Stimulated activated naive CD8-positive, alpha-beta T cell treated with anti-CD3 and anti-CD28 coated beads, Interleukin-15, amount 100 ng/mL, for 72 hours (primary cell): Measurements from ENCODE around the gene MARK3.
"Not testable (repeated sequence)": the region's sequence is repeated elsewhere in the genome, so short reads cannot be mapped to it uniquely, and the experiment has no call there.

Experiments used
- ATAC-seq: fragments of 150-1000 bp; cut with Tn5 transposase; 2 replicates; pipeline ENCODE4 v1.10.0; 2021; ENCODE audit warnings: mild to moderate bottlenecking, moderate library complexity
- DNase-seq, 2 donors: peaks; one replicate each; pipeline ENCODE4 v3.0.0; 2021 to 2022
- H3K27ac Mint-ChIP-seq, 2 donors: one replicate each; pipeline ENCODE4 v1.8.0; 2022; ENCODE audit warnings: mild to moderate bottlenecking in 2 of 2, mixed read lengths in 2 of 2, moderate library complexity in 2 of 2
- H3K27me3 Mint-ChIP-seq: one replicate; pipeline ENCODE4 v1.8.0; 2022; ENCODE audit warnings: mixed read lengths
- H3K4me1 Mint-ChIP-seq: one replicate; pipeline ENCODE4 v1.8.0; 2022; ENCODE audit warnings: mild to moderate bottlenecking, mixed read lengths
- H3K4me3 Mint-ChIP-seq, 2 donors: one replicate each; pipeline ENCODE4 v1.8.0; 2022; ENCODE audit warnings: mild to moderate bottlenecking in 2 of 2, mixed read lengths in 2 of 2, moderate library complexity in 1 of 2
- H3K9me3 Mint-ChIP-seq, 2 donors: one replicate each; pipeline ENCODE4 v1.8.0; 2022; ENCODE audit warnings: mixed read lengths in 2 of 2

The MARK3 gene

DNA sequence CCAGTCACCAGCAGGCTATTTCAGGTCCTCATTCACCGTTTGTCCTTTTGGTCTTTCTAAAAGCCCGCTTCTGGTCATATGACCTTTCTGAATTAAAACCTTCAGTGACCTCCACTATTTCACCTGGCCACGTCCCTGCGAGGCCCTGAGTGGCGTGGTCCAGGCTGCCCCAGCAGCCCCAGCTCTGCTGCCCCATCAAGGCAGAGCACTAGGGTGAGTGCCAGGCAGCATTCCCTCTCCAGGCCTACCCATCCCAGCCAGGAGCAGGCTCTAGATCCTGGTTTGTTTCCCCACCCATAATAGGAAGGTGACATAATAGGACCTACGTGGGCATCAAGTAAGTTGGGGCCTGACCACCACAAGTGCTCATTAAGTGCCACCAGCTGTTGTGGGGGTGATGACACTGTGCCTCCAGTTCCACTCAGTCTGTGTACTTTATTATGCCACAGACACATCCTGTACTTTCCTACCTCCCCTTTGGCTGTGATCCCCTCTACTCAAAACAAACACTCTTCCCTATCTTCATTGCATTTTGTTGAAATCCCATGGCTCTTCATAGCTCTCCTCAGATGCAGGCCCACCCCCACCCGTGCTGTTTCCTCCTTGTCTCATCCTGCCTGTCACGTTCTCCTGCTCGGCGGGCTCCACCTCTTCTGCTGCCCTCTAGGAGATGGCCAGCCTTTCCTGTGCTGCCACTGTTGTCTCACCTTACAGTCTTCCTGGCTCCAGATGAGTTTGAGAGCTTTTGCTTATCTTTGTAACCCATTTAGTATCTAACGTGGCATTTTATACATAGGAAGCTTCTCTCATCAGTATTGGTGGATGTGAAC, 116.0 kb downstream of the MARK3 start:
- Mint-ChIP-seq H3K4me3 (no peak overlapping the region), H3K4me1 (peaks cover 10% of the 10 kb centered on the region), H3K9me3 (no peaks in the 10 kb centered on the region), H3K27me3 (no peaks in the 10 kb centered on the region), H3K27ac (peak overlapping the region in 1 of 2 donors; percentile 77)
- DNase-seq (no peak), ATAC-seq (no peak)

DNA sequence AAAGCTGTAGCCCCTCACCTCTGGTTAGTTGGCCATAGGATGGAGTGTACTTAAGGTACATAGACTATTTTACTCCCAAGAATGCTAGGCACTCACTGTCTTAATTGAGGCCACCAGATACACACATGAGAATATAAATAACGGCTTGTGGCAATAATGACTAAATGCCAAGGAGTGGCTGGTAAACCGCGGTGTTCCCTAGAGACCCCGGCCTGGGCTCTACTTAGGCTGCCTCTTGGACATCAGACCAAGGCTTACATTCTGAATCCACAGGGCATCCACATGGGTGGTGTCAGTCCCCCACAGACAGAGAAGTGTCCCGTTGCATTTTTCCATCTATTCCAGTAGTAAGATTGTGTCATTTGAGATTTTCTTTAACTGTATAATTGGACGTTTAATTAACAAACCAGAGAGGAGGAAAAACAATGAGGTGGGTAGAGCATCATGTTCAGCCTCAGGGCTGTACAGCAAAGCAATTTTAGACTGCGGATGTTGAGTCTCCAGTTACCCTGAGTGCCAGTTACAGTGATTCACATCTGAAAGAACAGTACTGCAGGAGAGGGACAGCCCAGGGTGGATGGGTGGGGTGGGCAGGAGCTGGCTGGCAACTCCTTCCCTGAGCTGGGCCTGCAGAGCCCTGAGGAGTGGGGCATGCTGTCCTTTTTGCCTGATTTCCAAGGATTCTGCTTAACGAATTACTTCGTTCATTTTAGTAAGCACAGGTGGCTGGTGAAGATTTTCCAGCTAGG, 116.9 kb downstream of the MARK3 start:
- no peak overlapping the region for H3K4me3 Mint-ChIP-seq
- no peaks in the 10 kb centered on the region for H3K9me3 Mint-ChIP-seq
- DNase-seq (no peak), ATAC-seq (no peak)
- peaks cover 10% of the 10 kb centered on the region for H3K4me1 Mint-ChIP-seq
- H3K27ac Mint-ChIP-seq: peak overlapping the region in 1 of 2 donors; percentile 77
- no peaks in the 10 kb centered on the region for H3K27me3 Mint-ChIP-seq

DNA sequence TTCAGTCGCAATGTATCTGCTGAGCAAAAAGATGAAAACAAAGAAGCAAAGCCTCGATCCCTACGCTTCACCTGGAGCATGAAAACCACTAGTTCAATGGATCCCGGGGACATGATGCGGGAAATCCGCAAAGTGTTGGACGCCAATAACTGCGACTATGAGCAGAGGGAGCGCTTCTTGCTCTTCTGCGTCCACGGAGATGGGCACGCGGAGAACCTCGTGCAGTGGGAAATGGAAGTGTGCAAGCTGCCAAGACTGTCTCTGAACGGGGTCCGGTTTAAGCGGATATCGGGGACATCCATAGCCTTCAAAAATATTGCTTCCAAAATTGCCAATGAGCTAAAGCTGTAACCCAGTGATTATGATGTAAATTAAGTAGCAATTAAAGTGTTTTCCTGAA, 117.7 kb downstream of the MARK3 start:
- H3K4me1 Mint-ChIP-seq: peaks cover 10% of the 10 kb centered on the region
- no peaks in the 10 kb centered on the region for H3K27me3 Mint-ChIP-seq
- no peaks in the 10 kb centered on the region for H3K9me3 Mint-ChIP-seq
- DNase-seq (no peak), ATAC-seq (no peak)
- H3K4me3 Mint-ChIP-seq: no peak overlapping the region
- H3K27ac Mint-ChIP-seq: no peak overlapping the region

DNA sequence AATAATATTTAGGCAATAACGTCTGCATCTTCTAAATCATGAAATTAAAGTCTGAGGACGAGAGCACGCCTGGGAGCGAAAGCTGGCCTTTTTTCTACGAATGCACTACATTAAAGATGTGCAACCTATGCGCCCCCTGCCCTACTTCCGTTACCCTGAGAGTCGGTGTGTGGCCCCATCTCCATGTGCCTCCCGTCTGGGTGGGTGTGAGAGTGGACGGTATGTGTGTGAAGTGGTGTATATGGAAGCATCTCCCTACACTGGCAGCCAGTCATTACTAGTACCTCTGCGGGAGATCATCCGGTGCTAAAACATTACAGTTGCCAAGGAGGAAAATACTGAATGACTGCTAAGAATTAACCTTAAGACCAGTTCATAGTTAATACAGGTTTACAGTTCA, 118.1 kb downstream of the MARK3 start:
- Mint-ChIP-seq H3K4me1 (peaks cover 10% of the 10 kb centered on the region), H3K27me3 (no peaks in the 10 kb centered on the region), H3K9me3 (no peaks in the 10 kb centered on the region), H3K4me3 (no peak overlapping the region), H3K27ac (no peak overlapping the region)
- no peak for ATAC-seq
- no peak for DNase-seq

DNA sequence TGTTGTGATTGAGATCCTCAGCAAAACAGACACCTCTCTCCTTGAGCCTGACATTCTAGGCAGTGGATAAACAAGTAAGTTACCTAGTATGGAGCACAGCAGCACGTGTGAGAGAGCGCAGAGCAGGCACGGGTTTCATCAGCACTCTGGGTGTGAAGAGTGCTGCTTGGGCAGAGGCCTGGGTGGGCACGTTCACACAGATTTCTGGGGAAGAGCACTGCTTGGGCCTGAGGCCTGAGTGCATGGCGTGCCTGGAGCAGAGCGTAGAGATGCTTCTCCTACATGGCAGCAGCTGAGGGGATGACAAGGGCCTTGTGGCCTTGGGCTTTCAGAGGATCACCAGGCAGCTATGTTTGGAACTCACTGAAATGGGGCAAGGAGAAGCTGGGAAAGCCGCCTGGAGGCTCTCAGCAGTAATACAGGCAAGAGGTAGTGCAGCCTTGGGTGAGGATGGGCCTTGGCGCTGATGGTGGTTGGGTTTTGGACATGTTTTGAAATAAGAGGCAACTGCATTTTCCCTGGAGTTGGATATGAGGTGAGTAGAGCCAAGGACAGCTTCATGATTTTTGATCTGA, 119.9 kb downstream of the MARK3 start:
- Mint-ChIP-seq H3K4me1 (peaks cover 4% of the 10 kb centered on the region), H3K4me3 (no peak overlapping the region), H3K27ac (peak overlapping the region in 1 of 2 donors; percentile 72), H3K27me3 (no peaks in the 10 kb centered on the region), H3K9me3 (no peaks in the 10 kb centered on the region)
- DNase-seq: no peak
- ATAC-seq: no peak

DNA sequence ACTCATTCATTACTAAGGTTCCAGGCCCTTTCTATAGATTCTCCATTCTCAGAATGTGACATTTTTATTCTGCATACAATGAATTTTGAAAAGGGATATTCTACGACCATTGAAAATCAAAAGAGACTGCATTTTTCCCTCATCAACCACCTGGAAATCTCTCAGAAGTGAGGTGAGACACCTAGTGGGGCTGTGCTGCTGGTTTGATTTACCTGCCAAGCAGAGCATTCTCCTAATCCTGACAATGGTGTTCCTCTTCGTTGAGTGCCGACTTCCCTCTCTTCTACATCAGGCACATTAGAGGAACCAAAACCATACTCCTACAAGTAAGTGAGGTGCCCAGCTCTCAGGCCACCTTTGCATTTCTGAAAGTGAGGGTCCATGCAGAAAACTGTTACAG, 122.5 kb downstream of the MARK3 start:
- DNase-seq: no peak
- Mint-ChIP-seq H3K27me3 (no peaks in the 10 kb centered on the region), H3K27ac (no peak overlapping the region), H3K4me3 (no peak overlapping the region), H3K9me3 (no peaks in the 10 kb centered on the region), H3K4me1 (no peaks in the 10 kb centered on the region)
- ATAC-seq: no peak

DNA sequence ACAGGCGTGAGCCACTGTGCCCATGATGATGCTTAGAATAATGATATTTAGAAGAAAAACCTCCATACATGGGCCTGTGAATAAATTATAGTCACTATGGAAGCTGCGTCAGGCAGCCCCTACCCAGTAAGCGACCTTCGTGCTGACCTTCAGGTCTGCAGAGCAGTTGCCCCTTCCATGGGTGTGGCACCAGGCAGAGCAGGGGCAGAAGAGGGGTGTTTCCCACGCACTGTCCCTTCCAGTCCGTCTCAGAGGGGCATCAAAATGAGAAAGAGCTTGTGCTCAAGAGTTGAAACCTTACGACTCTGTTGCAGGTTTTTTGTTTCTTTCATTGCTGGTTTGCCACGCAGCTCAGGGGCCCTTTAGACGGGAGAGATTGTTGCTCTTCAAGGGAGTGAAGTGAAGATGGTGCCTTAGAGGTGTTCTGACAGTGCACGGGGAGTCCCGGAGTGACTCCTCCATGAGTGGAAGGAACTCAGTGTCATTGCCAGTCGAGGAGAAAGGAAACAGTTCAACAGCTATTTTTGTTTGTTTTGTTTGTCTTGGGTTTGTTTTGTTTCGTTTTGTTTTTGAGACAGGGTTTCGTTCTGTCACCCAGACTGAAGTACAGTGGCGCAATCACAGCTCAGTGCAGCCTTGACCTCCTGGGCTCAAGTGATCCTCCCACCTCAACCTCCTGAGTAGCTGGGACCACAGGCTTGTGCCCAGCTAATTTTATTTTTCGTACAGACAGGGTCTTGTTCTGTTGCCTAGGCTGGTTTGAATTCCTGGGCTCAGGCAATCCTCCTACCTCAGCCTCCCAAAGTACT, 123.5 kb downstream of the MARK3 start:
- no peaks in the 10 kb centered on the region for H3K27me3 Mint-ChIP-seq
- no peaks in the 10 kb centered on the region for H3K4me1 Mint-ChIP-seq
- H3K27ac Mint-ChIP-seq: no peak overlapping the region
- no peak for ATAC-seq
- no peak for DNase-seq
- H3K9me3 Mint-ChIP-seq: no peaks in the 10 kb centered on the region
- no peak overlapping the region for H3K4me3 Mint-ChIP-seq

DNA sequence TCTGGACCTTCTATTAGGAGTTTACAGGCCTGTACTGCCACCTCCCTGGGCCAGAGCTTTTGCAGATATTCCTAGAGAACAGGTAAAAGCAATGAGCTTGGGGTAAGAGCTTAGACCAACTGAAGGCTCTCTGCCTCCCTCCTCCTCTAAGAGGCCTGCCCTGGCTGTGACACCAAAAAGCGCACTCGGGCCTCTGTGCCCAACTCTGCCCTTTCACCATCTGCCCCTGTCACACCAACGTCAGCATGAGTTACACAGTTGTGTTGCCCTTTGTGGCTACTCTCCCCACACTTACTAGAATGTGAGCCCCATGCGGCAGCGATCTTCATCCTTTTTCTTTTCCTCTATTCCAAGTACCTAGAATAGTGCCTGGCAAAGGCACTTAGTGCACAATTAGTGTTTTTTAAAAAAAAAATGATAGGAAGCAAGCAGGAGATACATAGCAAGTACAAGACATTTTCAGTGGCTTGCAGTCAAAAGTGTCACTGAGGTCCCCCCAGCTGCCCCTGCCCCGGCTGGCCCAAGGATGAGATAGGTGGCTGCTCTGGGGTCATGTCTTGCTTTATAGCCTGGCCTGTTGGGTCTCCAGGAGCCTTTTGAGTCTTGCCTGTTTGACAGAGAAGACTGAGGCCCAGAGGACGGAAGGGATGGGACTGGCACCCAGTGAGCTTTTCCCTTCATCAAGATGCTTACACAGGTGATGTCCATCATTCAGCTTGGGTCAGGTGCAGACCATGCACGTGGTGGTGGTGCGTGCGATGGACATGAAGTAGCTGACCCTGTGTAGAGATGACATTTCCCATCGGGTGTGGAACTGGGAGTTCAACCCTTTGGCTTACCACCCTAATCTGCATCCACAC, 124.9 kb downstream of the MARK3 start:
- ATAC-seq (no peak), DNase-seq (no peak)
- Mint-ChIP-seq H3K9me3 (no peaks in the 10 kb centered on the region), H3K4me3 (no peak overlapping the region), H3K27me3 (no peaks in the 10 kb centered on the region), H3K4me1 (no peaks in the 10 kb centered on the region), H3K27ac (peak overlapping the region; percentile 17 to 60)

DNA sequence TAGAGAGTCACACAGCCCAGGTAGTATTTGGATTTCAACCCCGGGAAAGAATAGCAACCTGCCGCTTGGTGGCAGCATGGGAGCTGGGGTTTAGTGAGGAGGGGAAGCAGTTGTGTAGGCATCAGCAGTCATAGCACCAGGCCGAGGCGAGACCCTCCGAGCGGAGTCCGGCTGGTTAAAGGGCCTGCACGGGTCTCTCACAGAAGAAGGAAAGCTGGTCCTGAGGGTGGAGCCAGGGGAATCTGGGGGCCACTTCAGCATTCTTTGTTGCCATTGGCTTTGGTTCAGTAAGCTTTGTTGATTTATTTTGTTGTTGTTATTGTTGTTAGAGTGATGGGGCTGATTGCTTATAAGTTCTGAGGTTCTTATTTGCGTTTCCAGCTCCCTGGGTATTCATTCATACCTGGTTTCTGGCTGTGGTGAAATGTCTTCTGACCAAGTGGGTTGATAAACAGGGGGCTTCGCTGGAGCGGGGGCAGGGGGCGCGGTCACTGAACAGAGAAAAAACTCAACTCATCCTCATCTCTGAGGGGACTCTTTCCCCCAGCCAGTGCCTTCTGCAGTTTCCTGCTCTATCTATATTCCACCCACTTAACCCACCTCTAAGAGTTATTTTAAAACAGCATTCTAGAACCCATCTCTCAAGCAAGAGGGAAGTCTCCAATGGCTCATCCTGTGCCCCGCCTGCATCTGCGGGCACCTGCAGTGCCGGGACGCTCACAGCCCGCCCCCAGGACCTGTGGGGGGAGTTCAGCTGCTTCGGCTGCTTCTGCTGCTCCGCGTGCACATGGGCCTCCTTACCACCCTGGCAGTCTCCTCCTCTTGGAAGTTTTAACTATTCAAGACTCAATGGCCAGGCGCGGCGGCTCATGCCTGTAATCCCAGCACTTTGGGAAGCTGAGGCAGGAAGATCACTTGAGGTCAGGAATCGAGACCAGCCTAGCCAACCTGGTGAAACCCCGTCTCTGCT, 125.8 kb downstream of the MARK3 start:
- no peak for ATAC-seq

DNA sequence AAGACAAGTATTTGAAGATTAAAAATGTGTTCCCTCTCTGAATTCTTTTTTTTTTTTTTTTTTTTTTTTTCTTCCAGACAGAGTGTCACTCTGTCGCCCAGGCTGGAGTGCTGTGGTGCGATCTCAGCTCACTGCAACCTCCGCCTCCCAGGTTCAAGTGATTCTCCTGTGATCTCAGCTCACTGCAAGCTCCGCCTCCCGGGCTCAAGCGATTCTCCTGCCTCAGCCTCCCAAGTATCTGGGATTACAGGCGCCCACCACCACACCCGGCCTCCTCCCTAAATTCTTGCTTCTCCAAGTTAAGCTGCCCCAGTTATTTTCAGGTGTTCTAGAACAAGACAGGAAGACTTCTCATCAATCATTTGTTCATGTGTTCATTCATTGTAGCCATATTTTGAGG, 127.0 kb downstream of the MARK3 start:
- not testable (repeated sequence) for H3K4me1 Mint-ChIP-seq, H3K27me3 Mint-ChIP-seq, ATAC-seq, H3K4me3 Mint-ChIP-seq, H3K9me3 Mint-ChIP-seq, DNase-seq
- H3K27ac Mint-ChIP-seq: peak overlapping the region in 1 of 2 donors; percentile 57

More for the DNA sequence above, 125.8 kb downstream of the MARK3 start:
- no peak for DNase-seq
- H3K27ac Mint-ChIP-seq: peak overlapping the region in 1 of 2 donors; percentile 19
- no peaks in the 10 kb centered on the region for H3K4me1 Mint-ChIP-seq
- no peaks in the 10 kb centered on the region for H3K9me3 Mint-ChIP-seq
- H3K4me3 Mint-ChIP-seq: no peak overlapping the region
- no peaks in the 10 kb centered on the region for H3K27me3 Mint-ChIP-seq

DNA sequence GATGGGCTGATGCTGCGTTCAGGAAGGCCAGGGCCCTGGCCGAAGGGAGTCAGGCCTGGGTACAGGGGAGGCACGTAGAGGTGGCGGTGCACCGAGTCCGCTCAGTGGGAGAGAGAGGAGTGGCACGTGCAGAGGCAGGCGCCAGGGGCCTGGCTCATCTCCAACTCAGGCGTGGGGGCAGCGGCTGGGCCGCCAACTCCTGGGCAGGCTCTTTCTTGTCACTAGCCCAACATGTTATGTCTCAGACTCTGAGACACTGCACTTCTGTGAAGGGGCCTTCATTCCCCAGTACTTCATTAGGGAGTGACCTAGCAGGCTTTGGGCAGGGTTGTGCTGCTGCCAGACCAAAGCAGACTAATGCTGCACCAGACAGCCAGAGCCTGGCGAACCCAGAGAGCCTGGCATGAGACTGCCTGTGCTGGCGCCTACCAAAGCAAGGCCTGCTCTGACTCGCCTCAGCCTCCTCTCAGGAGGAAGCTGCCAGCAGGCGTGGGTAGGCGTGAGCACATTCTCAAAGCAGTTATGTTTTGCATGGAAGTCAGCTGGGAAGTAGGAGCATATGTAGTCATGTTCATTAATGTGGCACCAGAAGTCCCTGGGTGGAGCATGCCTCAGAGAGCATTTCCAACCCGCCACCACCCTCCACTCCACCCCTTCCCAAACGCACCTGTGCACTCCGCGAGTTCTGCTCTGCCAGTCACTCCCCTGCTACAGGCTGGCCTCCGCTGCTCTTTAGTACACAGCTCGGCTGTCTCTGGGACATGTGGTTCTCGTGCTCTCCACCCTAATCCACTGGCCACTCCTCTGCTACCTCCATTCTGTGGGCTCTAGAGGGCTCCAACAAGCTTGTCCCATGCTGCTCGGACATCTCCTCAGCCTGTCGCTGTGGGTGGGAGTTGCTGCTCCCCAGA, 127.7 kb downstream of the MARK3 start:
- DNase-seq (no peak), ATAC-seq (peak; percentile 37)
- Mint-ChIP-seq H3K9me3 (no peaks in the 10 kb centered on the region), H3K27ac (no peak overlapping the region), H3K27me3 (no peaks in the 10 kb centered on the region), H3K4me1 (no peaks in the 10 kb centered on the region), H3K4me3 (no peak overlapping the region)

DNA sequence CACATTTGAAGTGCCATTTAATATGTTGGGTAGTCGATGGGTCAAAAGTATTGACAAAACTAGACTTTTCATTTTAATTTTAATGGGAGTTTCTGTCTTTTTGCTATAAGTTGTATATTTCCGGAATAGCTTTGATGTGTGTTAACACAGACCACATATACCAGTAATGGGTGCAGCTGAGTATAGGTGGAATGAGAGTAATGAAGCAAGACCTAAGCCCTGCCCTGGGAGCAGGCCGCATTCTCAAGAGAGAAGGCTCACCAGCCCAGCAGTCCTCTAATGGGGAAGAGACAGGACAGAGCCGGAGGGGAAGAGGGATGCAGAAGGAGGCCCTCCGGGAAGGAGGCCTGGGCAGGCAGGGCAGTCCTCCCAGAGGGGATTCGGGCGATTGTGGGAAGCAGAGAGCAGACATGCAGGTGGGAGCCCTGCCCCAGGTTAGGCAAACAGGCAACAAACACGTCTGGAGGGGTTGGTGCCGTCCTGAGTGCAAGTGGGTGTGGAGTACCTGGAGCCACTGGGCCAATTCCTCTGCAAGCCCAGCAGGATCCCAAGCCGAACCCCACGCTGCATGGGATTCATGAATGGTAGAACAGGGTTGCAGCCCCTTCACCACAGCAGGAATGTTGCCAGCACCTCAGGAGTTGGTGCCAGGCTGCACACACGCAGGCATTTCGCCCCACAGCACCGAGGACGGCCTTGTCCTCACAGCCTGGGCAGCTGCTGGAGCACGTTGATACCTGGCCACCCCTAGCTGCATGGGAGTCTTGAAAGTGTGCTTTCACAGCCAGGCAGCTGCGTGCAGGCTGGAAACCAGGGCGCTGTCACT, 129.6 kb downstream of the MARK3 start:
- Mint-ChIP-seq H3K4me1 (peaks cover 12% of the 10 kb centered on the region), H3K9me3 (no peaks in the 10 kb centered on the region), H3K27me3 (peaks cover 6% of the 10 kb centered on the region), H3K4me3 (no peak overlapping the region), H3K27ac (peak overlapping the region in 1 of 2 donors; percentile 85)
- ATAC-seq (no peak), DNase-seq (no peak)
